ENCODE data around the gene EGLN3.

EGLN3 gene

GRCh38 chr14:33933386-33933933, 17.4 kb downstream of the EGLN3 start:
- no peaks in the 10 kb centered on the region for H3K9me2 ChIP-seq (replicated peaks; ENCODE audit: insufficient read depth, low read length)
- H3K4me3 ChIP-seq (ENCODE audit: insufficient read depth, low read length, poor library complexity, severe bottlenecking) = no peak overlapping the region
- no peaks in the 10 kb centered on the region for H3K36me3 ChIP-seq (ENCODE audit: low read length)
- H2AFZ ChIP-seq (ENCODE audit: low read depth, low read length, severe bottlenecking) = no peak overlapping the region
- no peaks in the 10 kb centered on the region for H3K27me3 ChIP-seq (ENCODE audit: low read length)
- TF ChIP-seq EZH2phosphoT487 (conservative IDR thresholded peaks at IDR 0.05; ENCODE audit: low read length) = no peak
- TF ChIP-seq CTCF (IDR thresholded peaks at IDR 0.05; ENCODE audit: insufficient read depth, low read length, poor library complexity, severe bottlenecking) = no peak
- H4K20me1 ChIP-seq (ENCODE audit: low read depth, low read length) = no peaks in the 10 kb centered on the region
- no peak overlapping the region for H3K9ac ChIP-seq (ENCODE audit: low read length)
- H3K79me2 ChIP-seq (ENCODE audit: insufficient read depth, low read length) = no peaks in the 10 kb centered on the region
- no peak overlapping the region for H3K27ac ChIP-seq (ENCODE audit: low read depth, low read length)
- no peak overlapping the region for H3K4me2 ChIP-seq (ENCODE audit: low read depth, low read length, poor library complexity, severe bottlenecking)
- H3K9me3 ChIP-seq (ENCODE audit: insufficient read depth, low read length) = no peaks in the 10 kb centered on the region
- no peaks in the 10 kb centered on the region for H3F3A ChIP-seq (ENCODE audit: insufficient read depth)

DNA sequence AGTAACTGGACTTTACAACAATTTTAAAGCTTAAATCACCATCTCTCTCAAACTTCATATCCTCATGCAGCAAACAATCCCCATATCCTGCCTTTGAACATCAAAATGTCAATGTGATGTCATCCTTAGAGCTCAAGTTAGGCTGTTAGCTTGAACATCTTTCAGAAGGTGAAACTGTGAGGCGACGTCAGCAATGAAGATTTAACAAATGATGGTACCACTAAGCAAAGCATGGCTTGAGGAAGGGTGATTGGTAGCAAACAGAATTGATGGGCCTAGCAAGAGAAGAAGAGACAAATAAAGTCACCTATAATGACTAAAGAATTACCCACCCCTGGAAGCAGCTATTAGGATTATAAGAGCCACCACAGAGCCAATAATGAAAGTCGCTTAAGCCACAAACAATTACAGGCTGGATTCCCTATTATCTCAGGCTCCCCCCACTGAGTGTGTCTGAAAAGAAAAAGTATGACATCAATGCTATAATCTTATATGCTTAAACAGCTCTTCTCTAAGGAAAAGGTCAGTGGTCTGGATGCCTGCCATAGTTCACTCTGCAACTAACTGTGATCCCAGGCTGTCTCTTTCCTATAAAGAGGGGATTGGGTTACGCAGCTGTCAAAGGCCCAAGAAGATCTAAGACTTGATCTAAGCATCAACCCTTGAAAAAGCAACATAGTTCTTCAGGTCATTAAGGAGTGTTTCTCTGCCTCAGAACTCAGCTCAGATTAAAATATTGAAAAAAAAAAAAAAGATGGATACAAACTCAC, 18.1 kb downstream of the EGLN3 start:
- Histone ChIP-seq H3K27me3 (ENCODE audit: low read length) (no peaks in the 10 kb centered on the region), H3K9ac (ENCODE audit: low read length) (no peak overlapping the region), H3K36me3 (ENCODE audit: low read length) (no peaks in the 10 kb centered on the region), H3K4me2 (ENCODE audit: low read depth, low read length, poor library complexity, severe bottlenecking) (no peak overlapping the region), H3K9me3 (ENCODE audit: insufficient read depth, low read length) (no peaks in the 10 kb centered on the region), H4K20me1 (ENCODE audit: low read depth, low read length) (no peaks in the 10 kb centered on the region), H2AFZ (ENCODE audit: low read depth, low read length, severe bottlenecking) (no peak overlapping the region), H3K27ac (ENCODE audit: low read depth, low read length) (no peak overlapping the region), H3K9me2 (replicated peaks; ENCODE audit: insufficient read depth, low read length) (no peaks in the 10 kb centered on the region), H3K4me3 (ENCODE audit: insufficient read depth, low read length, poor library complexity, severe bottlenecking) (no peak overlapping the region), H3K79me2 (ENCODE audit: insufficient read depth, low read length) (no peaks in the 10 kb centered on the region), H3F3A (ENCODE audit: insufficient read depth) (no peaks in the 10 kb centered on the region)
- TF ChIP-seq CTCF (IDR thresholded peaks at IDR 0.05; ENCODE audit: insufficient read depth, low read length, poor library complexity, severe bottlenecking) (no peak), EZH2phosphoT487 (conservative IDR thresholded peaks at IDR 0.05; ENCODE audit: low read length) (no peak)

DNA sequence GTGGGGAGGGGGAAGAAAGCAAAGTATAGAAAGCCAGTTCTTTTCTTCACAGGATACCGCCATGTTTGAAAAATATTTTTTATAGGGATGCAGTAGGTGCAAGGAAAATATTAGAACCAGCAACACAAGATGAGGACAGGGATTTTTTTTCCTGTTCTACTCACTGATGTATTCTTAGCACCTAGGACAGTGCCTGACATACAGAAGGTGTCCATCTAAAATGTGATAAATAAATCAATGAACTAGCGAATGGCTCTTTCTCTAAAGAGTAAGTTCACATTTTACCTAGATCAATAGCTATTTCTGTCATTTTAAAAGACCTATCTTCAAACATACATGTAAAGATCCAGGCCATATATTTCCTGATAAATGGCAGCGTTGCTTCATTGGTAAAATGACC, 18.8 kb downstream of the EGLN3 start:
- Histone ChIP-seq H3K4me2 (ENCODE audit: low read depth, low read length, poor library complexity, severe bottlenecking) (no peak overlapping the region), H2AFZ (ENCODE audit: low read depth, low read length, severe bottlenecking) (no peak overlapping the region), H3K79me2 (ENCODE audit: insufficient read depth, low read length) (no peaks in the 10 kb centered on the region), H3F3A (ENCODE audit: insufficient read depth) (no peaks in the 10 kb centered on the region), H3K4me3 (ENCODE audit: insufficient read depth, low read length, poor library complexity, severe bottlenecking) (no peak overlapping the region), H3K36me3 (ENCODE audit: low read length) (no peaks in the 10 kb centered on the region), H4K20me1 (ENCODE audit: low read depth, low read length) (no peaks in the 10 kb centered on the region), H3K27ac (ENCODE audit: low read depth, low read length) (no peak overlapping the region), H3K27me3 (ENCODE audit: low read length) (no peaks in the 10 kb centered on the region), H3K9ac (ENCODE audit: low read length) (no peak overlapping the region), H3K9me3 (ENCODE audit: insufficient read depth, low read length) (no peaks in the 10 kb centered on the region), H3K9me2 (replicated peaks; ENCODE audit: insufficient read depth, low read length) (no peaks in the 10 kb centered on the region)
- no peak for TF ChIP-seq CTCF (IDR thresholded peaks at IDR 0.05; ENCODE audit: insufficient read depth, low read length, poor library complexity, severe bottlenecking)
- TF ChIP-seq EZH2phosphoT487 (conservative IDR thresholded peaks at IDR 0.05; ENCODE audit: low read length) = no peak

Measured in SU-DHL-6 (cell line).